Endothelial cell of umbilical vein (primary cell): Measurements from ENCODE around the gene CCDC157. TPM values are rescaled to one million over a fixed set of nuclear protein-coding genes. Genes with fewer than 3 reads are reported as not detected.

ENCODE experiments used
- BruUV-seq: library from RNA; stranded (reverse); fragments of 400-500 nt; replicated peaks from 2 replicates; lab custom pipeline; 2021; lab: Mats Ljungman, UMichigan
- CTCF ChIA-PET: fragments of 300-600, 350-600 bp; sonication (Branson Sonifier 250); formaldehyde crosslinking; loops from one replicate; lab custom pipeline; 2021; ENCODE audit warnings: antibody characterized with exemption, inconsistent platforms; lab: Charles Lee
- POLR2A ChIA-PET: fragments of 300-600, 350-600 bp; sonication (Branson Sonifier 250); formaldehyde crosslinking; loops from one replicate; lab custom pipeline; 2021; ENCODE audit warnings: antibody characterized with exemption, inconsistent platforms; lab: Charles Lee
- DNase-seq: peaks from one replicate; pipeline ENCODE4 v3.0.0-alpha.2; 2011; ENCODE audit warnings: low read depth, low spot score
- FAIRE-seq: peaks from 2 replicates; lab custom pipeline; 2011; peaks lifted over from hg19 to GRCh38; lab: Jason Lieb, UNC
- H2AFZ ChIP-seq: 2 replicates; pipeline ENCODE4 v1.6.0; 2012; ENCODE audit warnings: low read depth, low read length, control low read depth, inconsistent platforms
- H3K27ac ChIP-seq: 2 replicates; pipeline ENCODE4 v1.5.1; 2011; ENCODE audit warnings: low read depth, mild to moderate bottlenecking, control low read depth, low read length, moderate library complexity; ENCODE audit not compliant: insufficient read depth
- H3K27me3 ChIP-seq, 2 experiments: 2 replicates each; pipeline versions ENCODE4 v1.6.0 to v1.6.1; 2011; ENCODE audit warnings: low read length in 2 of 2, mixed read lengths in 1 of 2; ENCODE audit not compliant: control insufficient read depth in 2 of 2, insufficient read depth in 2 of 2
- H3K36me3 ChIP-seq, 2 experiments: 2 replicates in 1 of 2; 3 replicates in 1 of 2; pipeline ENCODE4 v1.5.1; 2011; ENCODE audit warnings: low read length in 2 of 2, mild to moderate bottlenecking in 1 of 2, moderate library complexity in 1 of 2; ENCODE audit not compliant: control insufficient read depth in 2 of 2, insufficient read depth in 2 of 2; ENCODE audit errors: extremely low read depth in 1 of 2
- H3K4me1 ChIP-seq: 3 replicates; pipeline ENCODE4 v1.5.1; 2011; ENCODE audit warnings: mild to moderate bottlenecking, low read length; ENCODE audit not compliant: control insufficient read depth, insufficient read depth; ENCODE audit errors: extremely low read depth
- H3K4me2 ChIP-seq: 2 replicates; pipeline ENCODE4 v1.6.1; 2011; ENCODE audit warnings: low read length, control low read depth, mixed read lengths; ENCODE audit not compliant: insufficient read depth
- H3K4me3 ChIP-seq, 3 experiments: fragments of 200-600 bp in 1 of 3; sonication (generic), shearing (Covaris generic) in 1 of 3; replicated peaks in 1 of 3; 2 replicates each; pipeline ENCODE4 v1.5.1; 2011 to 2016; ENCODE audit warnings: control low read depth in 3 of 3, low read length in 3 of 3, mild to moderate bottlenecking in 2 of 3, inconsistent platforms in 1 of 3, low read depth in 1 of 3, moderate library complexity in 1 of 3; ENCODE audit not compliant: insufficient read depth in 1 of 3
- H3K79me2 ChIP-seq: 2 replicates; pipeline ENCODE4 v1.6.0; 2012; ENCODE audit warnings: low read length, inconsistent platforms; ENCODE audit not compliant: control insufficient read depth, insufficient read depth
- H3K9ac ChIP-seq: replicated peaks from 2 replicates; pipeline ENCODE3; 2011; ENCODE audit warnings: low read length, control low read depth; ENCODE audit not compliant: insufficient read depth; ENCODE audit errors: extremely low read depth
- H3K9me1 ChIP-seq: replicated peaks from 3 replicates; pipeline ENCODE4 v1.6.0; 2011; ENCODE audit warnings: mild to moderate bottlenecking, low read length; ENCODE audit not compliant: control insufficient read depth, insufficient read depth; ENCODE audit errors: extremely low read depth
- H3K9me3 ChIP-seq: replicated peaks from 2 replicates; pipeline ENCODE4 v1.5.1; 2012; ENCODE audit warnings: low read length, inconsistent platforms; ENCODE audit not compliant: control insufficient read depth, insufficient read depth
- H4K20me1 ChIP-seq: replicated peaks from 2 replicates; pipeline ENCODE3; 2011; ENCODE audit warnings: mild to moderate bottlenecking, low read length; ENCODE audit not compliant: control insufficient read depth, insufficient read depth; ENCODE audit errors: extremely low read depth
- EZH2 ChIP-seq: IDR thresholded peaks from 2 replicates; pipeline ENCODE4 v1.6.1; 2012; ENCODE audit warnings: borderline replicate concordance, low read depth, mild to moderate bottlenecking, moderate library complexity, low read length, inconsistent platforms; ENCODE audit not compliant: severe bottlenecking
- FOS ChIP-seq: IDR thresholded peaks from 2 replicates; pipeline ENCODE4 v1.6.1; 2011; ENCODE audit warnings: mild to moderate bottlenecking, low read length, moderate library complexity, borderline replicate concordance; ENCODE audit not compliant: insufficient read depth
- GATA2 ChIP-seq: IDR thresholded peaks from 2 replicates; pipeline ENCODE4 v1.7.0; 2011; ENCODE audit warnings: low read depth, mild to moderate bottlenecking, moderate library complexity, mixed read lengths, low read length; ENCODE audit not compliant: insufficient read length, insufficient read depth
- JUN ChIP-seq: IDR thresholded peaks from 2 replicates; pipeline ENCODE4 v1.6.1; 2011; ENCODE audit warnings: borderline replicate concordance, low read depth; ENCODE audit not compliant: insufficient read length, insufficient read depth
- MYC ChIP-seq: IDR thresholded peaks from one replicate; pipeline ENCODE4 v1.6.1; 2011; ENCODE audit warnings: mild to moderate bottlenecking, low read depth, low read length
- POLR2A ChIP-seq: IDR thresholded peaks from 2 replicates; pipeline ENCODE4 v1.6.1; 2012; ENCODE audit warnings: low read depth, mild to moderate bottlenecking, control low read depth, low read length
- POLR2AphosphoS5 ChIP-seq: IDR thresholded peaks from 2 replicates; pipeline ENCODE4 v1.6.1; 2012; ENCODE audit warnings: low read depth, mild to moderate bottlenecking, control low read depth, low read length, moderate library complexity; ENCODE audit not compliant: insufficient read depth
- dilution Hi-C: fragments of 300-500 bp; cut with MboI; formaldehyde crosslinking; loops from one replicate; pipeline ENCODE4 v1.15.0; 2019; ENCODE audit warnings: low sequenced_read_pairs; ENCODE audit not compliant: extremely low pct_ligation_motif_present
- intact Hi-C: fragments of 100-400 bp; cut with micrococcal nuclease; formaldehyde crosslinking; loops from one replicate; pipeline ENCODE4 v1.10.0; 2022
- polyA plus RNA-seq, 4 experiments: library from polyadenylated mRNA; depleted of rRNA in 3 of 4; stranded (reverse) in 3 of 4; unstranded in 1 of 4; fragments of >200 nt; gene quantifications; 2 replicates each; pipeline versions ENCODE4 v1.2.1 to v1.2.3, GENCODE V29; 2011 to 2012; ENCODE audit warnings: missing spikeins in 1 of 4
- total RNA-seq: library from RNA; stranded (reverse); gene quantifications from 2 replicates; pipeline ENCODE4 v1.2.3, GENCODE V29; 2021
- TF ChIP-seq, protein P1 (sequence below): IDR thresholded peaks from 2 replicates; pipeline ENCODE4 v1.6.1; 2011; ENCODE audit not compliant: insufficient read depth, insufficient read length
- TF ChIP-seq, protein P2 (sequence below), 2 donors: IDR thresholded peaks; 1 replicate in 1 of 2; 2 replicates in 1 of 2; pipeline ENCODE4 v1.5.1; 2011; ENCODE audit warnings: low read length in 2 of 2, mild to moderate bottlenecking in 2 of 2, moderate library complexity in 2 of 2, control low read depth in 1 of 2, inconsistent platforms in 1 of 2, low read depth in 1 of 2; ENCODE audit not compliant: insufficient read depth in 1 of 2; ENCODE audit errors: extremely low read depth in 1 of 2

CCDC157 gene
- total and polyA plus RNA-seq, 2 donors (not counting 3 experiments of a cell fraction or from before 2014, with no cell fraction given): 2.1 to 3.1 TPM

DNA sequence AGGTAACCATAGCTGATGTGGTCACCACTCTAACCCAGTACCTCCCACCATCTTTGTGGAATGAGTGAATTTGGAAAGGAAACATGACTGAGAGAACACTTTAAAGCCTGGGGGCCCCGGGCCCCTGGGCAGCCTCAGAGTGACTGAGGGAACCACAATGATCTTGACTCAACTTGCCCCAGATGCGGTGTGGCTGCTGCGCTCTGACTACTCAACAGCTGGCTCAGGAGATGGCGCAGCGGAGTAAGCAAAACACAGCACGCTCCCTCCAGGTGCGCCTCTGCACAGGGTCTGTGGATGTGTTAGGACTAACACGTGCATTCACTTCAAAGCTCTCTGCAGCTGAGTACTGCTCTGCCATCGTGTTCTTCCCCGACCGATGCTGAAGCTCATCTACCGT, 24.5 kb downstream of the CCDC157 start:
- H3K9ac ChIP-seq: no peak overlapping the region
- CTCF ChIA-PET: interaction anchor here (0.6 to 1.4 kb wide), 3 partner anchors 8 to 93 kb away, joined by 3 to 4 read pairs (median 3); no protein-coding TSS in a partner anchor
- BruUV-seq: no TSS peak
- DNase-seq (no peak), FAIRE-seq (no peak)
- H3K4me2 ChIP-seq: no peak overlapping the region
- TF ChIP-seq FOS: no peak
- TF ChIP-seq, protein P1, sequence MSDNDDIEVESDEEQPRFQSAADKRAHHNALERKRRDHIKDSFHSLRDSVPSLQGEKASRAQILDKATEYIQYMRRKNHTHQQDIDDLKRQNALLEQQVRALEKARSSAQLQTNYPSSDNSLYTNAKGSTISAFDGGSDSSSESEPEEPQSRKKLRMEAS: no peak
- TF ChIP-seq, protein P2, sequence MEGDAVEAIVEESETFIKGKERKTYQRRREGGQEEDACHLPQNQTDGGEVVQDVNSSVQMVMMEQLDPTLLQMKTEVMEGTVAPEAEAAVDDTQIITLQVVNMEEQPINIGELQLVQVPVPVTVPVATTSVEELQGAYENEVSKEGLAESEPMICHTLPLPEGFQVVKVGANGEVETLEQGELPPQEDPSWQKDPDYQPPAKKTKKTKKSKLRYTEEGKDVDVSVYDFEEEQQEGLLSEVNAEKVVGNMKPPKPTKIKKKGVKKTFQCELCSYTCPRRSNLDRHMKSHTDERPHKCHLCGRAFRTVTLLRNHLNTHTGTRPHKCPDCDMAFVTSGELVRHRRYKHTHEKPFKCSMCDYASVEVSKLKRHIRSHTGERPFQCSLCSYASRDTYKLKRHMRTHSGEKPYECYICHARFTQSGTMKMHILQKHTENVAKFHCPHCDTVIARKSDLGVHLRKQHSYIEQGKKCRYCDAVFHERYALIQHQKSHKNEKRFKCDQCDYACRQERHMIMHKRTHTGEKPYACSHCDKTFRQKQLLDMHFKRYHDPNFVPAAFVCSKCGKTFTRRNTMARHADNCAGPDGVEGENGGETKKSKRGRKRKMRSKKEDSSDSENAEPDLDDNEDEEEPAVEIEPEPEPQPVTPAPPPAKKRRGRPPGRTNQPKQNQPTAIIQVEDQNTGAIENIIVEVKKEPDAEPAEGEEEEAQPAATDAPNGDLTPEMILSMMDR (IDR thresholded peaks at IDR 0.05; ENCODE audit: extremely low read depth in 1 of 2, insufficient read depth in 1 of 2, low read depth in 1 of 2, low read length in 2 of 2): no peak
- no peak for TF ChIP-seq EZH2
- TF ChIP-seq GATA2: no peak
- TF ChIP-seq JUN: no peak
- TF ChIP-seq POLR2A: no peak
- no peak for TF ChIP-seq MYC
- TF ChIP-seq POLR2AphosphoS5: no peak
- intact Hi-C loops: no loop called here
- H3K27me3 ChIP-seq: no peaks in the 10 kb centered on the region
- no peak overlapping the region for H3K27ac ChIP-seq
- dilution Hi-C loops: no loop called here
- no peak overlapping the region for H2AFZ ChIP-seq
- H3K36me3 ChIP-seq: peaks cover 0 to 29% of the 10 kb centered on the region in 2 experiments
- no peaks in the 10 kb centered on the region for H3K9me1 ChIP-seq
- no peaks in the 10 kb centered on the region for H3K9me3 ChIP-seq
- peaks cover 3% of the 10 kb centered on the region for H3K4me1 ChIP-seq
- no peak overlapping the region for H3K4me3 ChIP-seq
- no peaks in the 10 kb centered on the region for H3K79me2 ChIP-seq
- POLR2A ChIA-PET: no interaction called here
- no peaks in the 10 kb centered on the region for H4K20me1 ChIP-seq
